Keratinocyte (primary cell): ENCODE data around the gene NTMT1.

Experiments used
- EZH2 ChIP-seq: IDR thresholded peaks from one replicate; pipeline ENCODE4 v1.6.1; 2012; ENCODE audit warnings: inconsistent platforms, mild to moderate bottlenecking, low read length, moderate library complexity
- TF ChIP-seq, protein P1 (sequence below), 3 experiments: IDR thresholded peaks in 1 of 3; conservative IDR thresholded peaks in 1 of 3; optimal IDR thresholded peaks in 1 of 3; 2 replicates in 2 of 3; 3 replicates in 1 of 3; pipeline versions ENCODE3 to v1.5.1; 2011; ENCODE audit warnings: low read length in 3 of 3, mild to moderate bottlenecking in 3 of 3, moderate library complexity in 2 of 3, control low read depth in 1 of 3, inconsistent platforms in 1 of 3; ENCODE audit not compliant: insufficient read depth in 2 of 3; ENCODE audit errors: extremely low read depth in 1 of 3

DNA sequence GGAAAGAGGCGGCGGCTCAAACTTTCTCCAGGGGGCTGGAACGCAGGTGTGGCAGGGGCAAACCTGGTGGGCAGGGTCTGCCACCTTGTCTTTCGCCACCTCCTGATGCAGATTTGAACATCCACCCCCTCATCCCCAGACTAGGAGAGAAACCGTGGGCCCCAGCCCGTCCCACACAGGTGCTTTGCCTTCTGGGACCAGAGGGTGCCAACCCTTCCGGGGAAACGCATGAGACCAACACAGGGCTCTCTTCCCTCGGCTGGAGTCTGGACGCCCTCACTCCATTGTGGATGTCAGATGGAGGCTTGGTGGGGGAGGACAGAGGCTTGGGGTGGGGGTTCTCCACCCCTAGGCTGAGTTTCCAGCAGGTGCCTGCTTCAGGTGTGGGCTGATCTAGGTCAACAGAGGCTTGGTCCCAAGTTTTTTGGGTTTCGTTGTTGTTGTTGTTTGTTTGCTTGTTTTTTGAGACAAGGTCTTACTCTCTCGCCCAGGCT lies 14.6 kb upstream of the NTMT1 start:
- TF ChIP-seq, protein P1, sequence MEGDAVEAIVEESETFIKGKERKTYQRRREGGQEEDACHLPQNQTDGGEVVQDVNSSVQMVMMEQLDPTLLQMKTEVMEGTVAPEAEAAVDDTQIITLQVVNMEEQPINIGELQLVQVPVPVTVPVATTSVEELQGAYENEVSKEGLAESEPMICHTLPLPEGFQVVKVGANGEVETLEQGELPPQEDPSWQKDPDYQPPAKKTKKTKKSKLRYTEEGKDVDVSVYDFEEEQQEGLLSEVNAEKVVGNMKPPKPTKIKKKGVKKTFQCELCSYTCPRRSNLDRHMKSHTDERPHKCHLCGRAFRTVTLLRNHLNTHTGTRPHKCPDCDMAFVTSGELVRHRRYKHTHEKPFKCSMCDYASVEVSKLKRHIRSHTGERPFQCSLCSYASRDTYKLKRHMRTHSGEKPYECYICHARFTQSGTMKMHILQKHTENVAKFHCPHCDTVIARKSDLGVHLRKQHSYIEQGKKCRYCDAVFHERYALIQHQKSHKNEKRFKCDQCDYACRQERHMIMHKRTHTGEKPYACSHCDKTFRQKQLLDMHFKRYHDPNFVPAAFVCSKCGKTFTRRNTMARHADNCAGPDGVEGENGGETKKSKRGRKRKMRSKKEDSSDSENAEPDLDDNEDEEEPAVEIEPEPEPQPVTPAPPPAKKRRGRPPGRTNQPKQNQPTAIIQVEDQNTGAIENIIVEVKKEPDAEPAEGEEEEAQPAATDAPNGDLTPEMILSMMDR (optimal IDR thresholded peaks at IDR 0.05 in 1 of 3, IDR thresholded peaks at IDR 0.05 in 1 of 3, conservative IDR thresholded peaks at IDR 0.05 in 1 of 3; ENCODE audit: extremely low read depth in 1 of 3, insufficient read depth in 2 of 3, low read length in 3 of 3), result no peak
- TF ChIP-seq EZH2, result no peak
